GM21367 (cell line): ENCODE data around the gene REPS2.
A peak's percentile ranks its signal among the peaks of the same experiment; 100 is the strongest.

Experiments used
- ATAC-seq: cut with Tn5 transposase; IDR thresholded peaks from one replicate; pipeline ENCODE4 v1.9.1; 2021; ENCODE audit not compliant: unreplicated experiment

Gene REPS2

GRCh38 chrX:16946361-16946964, at the start of gene REPS2:
Gene REPS2, plus strand, starts transcription at chrX:16946658. Its CDS starts 204 bp downstream, at chrX:16946862.
- ATAC-seq, result peak; percentile 98

GRCh38 chrX:16897445-16897844, 49.0 kb upstream of the REPS2 start:
- no peak for ATAC-seq

- no peak for ATAC-seq
Measured at GRCh38 chrX:16903274-16904022, 43.0 kb upstream of the REPS2 start.

GRCh38 chrX:16910376-16910775, 36.1 kb upstream of the REPS2 start:
- ATAC-seq, result no peak

- no peak for ATAC-seq
Measured at GRCh38 chrX:16914058-16914457, 32.4 kb upstream of the REPS2 start.

- no peak for ATAC-seq
Measured at GRCh38 chrX:16916561-16916960, 29.9 kb upstream of the REPS2 start.

- ATAC-seq, result no peak
Measured at GRCh38 chrX:16917120-16917519, 29.3 kb upstream of the REPS2 start.

GRCh38 chrX:16918979-16919378, 27.5 kb upstream of the REPS2 start:
- ATAC-seq, result no peak

GRCh38 chrX:16920075-16920474, 26.4 kb upstream of the REPS2 start:
- ATAC-seq, result no peak

GRCh38 chrX:16923157-16923556, 23.3 kb upstream of the REPS2 start:
- ATAC-seq, result no peak

GRCh38 chrX:16924631-16925480, 21.6 kb upstream of the REPS2 start:
- no peak for ATAC-seq

- ATAC-seq, result no peak
Measured at GRCh38 chrX:16930392-16930791, 16.1 kb upstream of the REPS2 start.

- ATAC-seq, result no peak
Measured at GRCh38 chrX:16931371-16931770, 15.1 kb upstream of the REPS2 start.

- ATAC-seq, result no peak
Measured at GRCh38 chrX:16931855-16932575, 14.4 kb upstream of the REPS2 start.

- ATAC-seq, result no peak
Measured at GRCh38 chrX:16934185-16934584, 12.3 kb upstream of the REPS2 start.

- ATAC-seq, result peak; percentile 19
Measured at GRCh38 chrX:16946971-16947562, 609 bp downstream of the REPS2 start.

- no peak for ATAC-seq
Measured at GRCh38 chrX:16950423-16950822, 4.0 kb downstream of the REPS2 start.

GRCh38 chrX:16953606-16954211, 7.3 kb downstream of the REPS2 start:
- no peak for ATAC-seq

- no peak for ATAC-seq
Measured at GRCh38 chrX:16957751-16958150, 11.3 kb downstream of the REPS2 start.

GRCh38 chrX:16958356-16958755, 11.9 kb downstream of the REPS2 start:
- ATAC-seq, result no peak
